DOHH2 (cell line): ENCODE measurements around the gene RPS28.
"Not testable (repeated sequence)": the region's sequence is repeated elsewhere in the genome, so short reads cannot be mapped to it uniquely, and the experiment has no call there.

ENCODE experiments used
- H3F3A ChIP-seq: fragments of 200-600 bp; sonication (generic), shearing (Covaris generic); 2 replicates; pipeline ENCODE4 v1.6.0; 2016; ENCODE audit warnings: antibody characterized with exemption, mild to moderate bottlenecking; ENCODE audit not compliant: control insufficient read depth, insufficient read depth
- H3K27ac ChIP-seq: fragments of 200-600 bp; sonication (generic); 2 replicates; pipeline ENCODE4 v1.5.1; 2014; ENCODE audit warnings: low read depth, mild to moderate bottlenecking, low read length, moderate library complexity
- H3K27me3 ChIP-seq: fragments of 200-600 bp; sonication (generic); 2 replicates; pipeline ENCODE4 v1.6.1; 2014; ENCODE audit warnings: mild to moderate bottlenecking, low read length, mixed read lengths; ENCODE audit not compliant: control insufficient read depth
- H3K36me3 ChIP-seq: fragments of 200-600 bp; sonication (generic); 2 replicates; pipeline ENCODE4 v1.6.1; 2014; ENCODE audit warnings: mild to moderate bottlenecking, low read length, moderate library complexity, mixed read lengths; ENCODE audit not compliant: control insufficient read depth
- H3K4me1 ChIP-seq: fragments of 200-600 bp; sonication (generic); 2 replicates; pipeline ENCODE4 v1.6.1; 2014; ENCODE audit warnings: mild to moderate bottlenecking, low read length, mixed read lengths; ENCODE audit not compliant: control insufficient read depth
- H3K4me2 ChIP-seq: fragments of 200-600 bp; sonication (generic); 2 replicates; pipeline ENCODE4 v1.6.0; 2014; ENCODE audit warnings: mild to moderate bottlenecking, low read length, moderate library complexity
- H3K4me3 ChIP-seq: fragments of 200-600 bp; sonication (generic); 2 replicates; pipeline ENCODE4 v1.5.1; 2014; ENCODE audit warnings: mild to moderate bottlenecking, low read length, mixed read lengths
- H3K79me2 ChIP-seq: fragments of 200-600 bp; sonication (generic); 2 replicates; pipeline ENCODE4 v1.6.1; 2014; ENCODE audit warnings: mild to moderate bottlenecking, low read length, mixed read lengths; ENCODE audit not compliant: control insufficient read depth
- H3K9me2 ChIP-seq: fragments of 200-600 bp; sonication (generic); replicated peaks from 2 replicates; pipeline ENCODE4 v1.6.1; 2014; ENCODE audit warnings: mild to moderate bottlenecking, low read length, mixed read lengths; ENCODE audit not compliant: control insufficient read depth
- H3K9me3 ChIP-seq: fragments of 200-600 bp; sonication (generic); 2 replicates; pipeline ENCODE4 v1.6.1; 2014; ENCODE audit warnings: antibody characterized with exemption, low read length, mixed read lengths; ENCODE audit not compliant: control insufficient read depth, insufficient read depth
- H4K20me1 ChIP-seq: fragments of 200-600 bp; sonication (generic); 2 replicates; pipeline ENCODE4 v1.6.0; 2014; ENCODE audit warnings: low read depth, mild to moderate bottlenecking, antibody characterized with exemption, low read length, moderate library complexity; ENCODE audit not compliant: control insufficient read depth, insufficient read depth
- EZH2phosphoT487 ChIP-seq: fragments of 200-600 bp; sonication (generic); IDR thresholded peaks from 2 replicates; pipeline ENCODE4 v1.6.1; 2017; ENCODE audit warnings: borderline replicate concordance, mild to moderate bottlenecking, antibody characterized with exemption, low read length, moderate library complexity, mixed read lengths
- TF ChIP-seq, protein P1 (sequence below): fragments of 200-600 bp; sonication (generic); IDR thresholded peaks from one replicate; pipeline ENCODE4 v1.5.1; 2014; ENCODE audit warnings: antibody characterized with exemption, mild to moderate bottlenecking, low read depth, low read length; ENCODE audit not compliant: poor library complexity, severe bottlenecking

Gene RPS28

DNA sequence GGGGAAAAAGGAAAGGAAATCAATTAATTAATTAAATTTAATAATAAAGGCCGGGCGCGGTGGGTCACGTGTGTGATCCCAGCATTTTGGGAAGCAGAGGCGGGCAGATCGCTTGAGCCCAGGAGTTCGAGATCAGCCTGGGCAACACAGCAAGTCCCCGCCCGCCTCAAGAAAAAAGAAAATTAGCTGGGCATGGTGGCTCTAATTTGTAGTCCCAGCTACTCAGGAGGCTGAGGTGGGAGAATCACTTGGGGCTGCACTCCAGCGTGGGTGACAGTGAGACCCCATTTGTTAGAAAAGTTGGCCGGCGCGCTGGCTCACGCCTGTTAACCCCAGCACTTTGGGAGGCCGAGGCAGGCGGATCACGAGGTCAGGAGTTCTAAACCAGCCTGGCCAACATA lies 12.4 kb upstream of the RPS28 start:
- Histone ChIP-seq H3K27ac (no peak overlapping the region), H4K20me1 (0 out of 2 replicates have a peak, but pooled peaks cover 5% of the 10 kb centered on the region), H3K36me3 (peaks cover 47% of the 10 kb centered on the region), H3K4me1 (peaks cover 26% of the 10 kb centered on the region), H3K9me3 (no peaks in the 10 kb centered on the region), H3K27me3 (no peaks in the 10 kb centered on the region), H3K4me2 (peak overlapping the region; percentile 93), H3K9me2 (no peaks in the 10 kb centered on the region), H3K79me2 (peaks cover 35% of the 10 kb centered on the region), H3K4me3 (peak overlapping the region; percentile 87), H3F3A (no peaks in the 10 kb centered on the region)
- TF ChIP-seq, protein P1, sequence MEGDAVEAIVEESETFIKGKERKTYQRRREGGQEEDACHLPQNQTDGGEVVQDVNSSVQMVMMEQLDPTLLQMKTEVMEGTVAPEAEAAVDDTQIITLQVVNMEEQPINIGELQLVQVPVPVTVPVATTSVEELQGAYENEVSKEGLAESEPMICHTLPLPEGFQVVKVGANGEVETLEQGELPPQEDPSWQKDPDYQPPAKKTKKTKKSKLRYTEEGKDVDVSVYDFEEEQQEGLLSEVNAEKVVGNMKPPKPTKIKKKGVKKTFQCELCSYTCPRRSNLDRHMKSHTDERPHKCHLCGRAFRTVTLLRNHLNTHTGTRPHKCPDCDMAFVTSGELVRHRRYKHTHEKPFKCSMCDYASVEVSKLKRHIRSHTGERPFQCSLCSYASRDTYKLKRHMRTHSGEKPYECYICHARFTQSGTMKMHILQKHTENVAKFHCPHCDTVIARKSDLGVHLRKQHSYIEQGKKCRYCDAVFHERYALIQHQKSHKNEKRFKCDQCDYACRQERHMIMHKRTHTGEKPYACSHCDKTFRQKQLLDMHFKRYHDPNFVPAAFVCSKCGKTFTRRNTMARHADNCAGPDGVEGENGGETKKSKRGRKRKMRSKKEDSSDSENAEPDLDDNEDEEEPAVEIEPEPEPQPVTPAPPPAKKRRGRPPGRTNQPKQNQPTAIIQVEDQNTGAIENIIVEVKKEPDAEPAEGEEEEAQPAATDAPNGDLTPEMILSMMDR = no peak
- no peak for TF ChIP-seq EZH2phosphoT487

DNA sequence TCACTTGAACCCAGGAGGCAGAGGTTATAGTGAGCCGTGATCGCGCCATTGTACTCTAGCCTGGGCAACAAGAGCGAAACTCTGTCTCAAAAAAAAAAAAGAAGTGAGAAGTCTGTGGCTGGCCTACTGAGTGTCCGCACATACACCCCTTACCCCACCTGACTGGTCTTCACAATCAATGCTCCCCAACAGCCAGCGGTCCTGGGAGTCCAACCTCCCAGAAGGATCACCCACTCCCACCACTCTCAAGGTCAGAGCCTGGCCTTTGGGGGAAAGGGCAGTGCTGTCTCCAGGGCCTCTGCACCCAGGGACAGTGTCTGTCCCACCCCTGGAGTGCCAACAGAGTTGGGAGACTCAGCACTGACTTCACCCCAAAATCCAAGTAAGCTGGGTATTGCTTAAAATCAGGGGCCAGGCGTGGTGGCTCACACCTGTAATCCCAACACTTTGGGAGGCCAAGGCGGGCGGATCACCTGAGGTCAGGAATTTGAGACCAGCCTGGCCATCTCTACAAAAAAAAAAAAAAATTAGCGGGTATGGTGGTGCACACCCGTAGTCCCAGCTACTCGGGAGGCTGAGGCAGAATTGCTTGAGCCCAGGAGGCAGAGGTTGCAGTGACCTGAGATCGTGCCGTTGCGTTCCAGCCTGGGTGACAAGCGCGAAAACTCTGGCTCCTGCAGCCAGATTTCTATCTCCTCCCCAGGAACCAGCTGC lies 10.8 kb upstream of the RPS28 start:
- Histone ChIP-seq H3K4me2 (no peak overlapping the region), H3K79me2 (peaks cover 26% of the 10 kb centered on the region), H3F3A (no peaks in the 10 kb centered on the region), H3K27ac (no peak overlapping the region), H3K9me2 (no peaks in the 10 kb centered on the region), H3K4me1 (peaks cover 23% of the 10 kb centered on the region), H4K20me1 (no peaks in the 10 kb centered on the region), H3K4me3 (no peak overlapping the region), H3K36me3 (peaks cover 48% of the 10 kb centered on the region), H3K9me3 (no peaks in the 10 kb centered on the region), H3K27me3 (no peaks in the 10 kb centered on the region)
- TF ChIP-seq, protein P1 = no peak
- TF ChIP-seq EZH2phosphoT487 = no peak

DNA sequence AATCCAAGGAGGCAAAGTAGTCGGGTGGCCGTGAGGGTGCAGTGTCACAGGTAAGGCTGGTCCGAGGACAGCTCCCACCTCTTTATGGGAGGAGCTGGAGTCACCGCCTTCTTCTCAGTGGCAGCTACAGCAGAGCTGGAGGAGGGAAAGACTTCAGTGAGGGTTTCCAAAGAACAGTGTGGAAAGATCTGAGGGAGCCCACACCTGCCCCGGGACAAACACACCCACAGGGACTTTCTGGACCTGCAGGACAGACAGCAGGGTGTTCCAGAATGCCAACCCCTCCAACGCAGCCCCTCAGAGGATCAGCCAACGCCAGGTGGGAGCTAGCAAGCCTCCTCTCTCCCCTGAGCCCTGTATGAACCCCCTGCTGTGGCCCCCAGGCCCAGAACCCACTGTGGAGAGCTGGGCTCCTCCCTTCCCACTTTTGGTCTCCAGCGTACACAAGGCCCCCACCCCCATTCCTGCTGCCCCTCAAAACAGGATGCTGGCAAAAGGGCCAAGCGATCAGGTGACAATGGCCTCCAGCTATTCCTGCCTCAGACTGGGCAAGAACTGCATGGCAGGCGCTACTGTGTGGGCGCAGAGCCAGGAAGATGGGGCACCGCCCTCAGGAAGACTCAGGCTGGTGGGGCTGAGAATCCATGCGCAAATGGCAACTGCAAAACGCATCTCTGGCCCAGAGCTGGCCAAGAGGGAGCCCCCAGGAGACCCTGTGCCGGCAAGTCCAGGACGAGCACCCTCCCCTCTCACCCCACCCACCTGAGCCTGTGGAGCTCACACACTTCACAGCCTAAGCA lies 9.6 kb upstream of the RPS28 start:
- Histone ChIP-seq H3K27ac (no peak overlapping the region), H3K4me1 (peaks cover 18% of the 10 kb centered on the region), H3K27me3 (no peaks in the 10 kb centered on the region), H4K20me1 (no peaks in the 10 kb centered on the region), H3K9me2 (no peaks in the 10 kb centered on the region), H3K9me3 (no peaks in the 10 kb centered on the region), H3F3A (no peaks in the 10 kb centered on the region), H3K79me2 (peaks cover 20% of the 10 kb centered on the region), H3K36me3 (peaks cover 53% of the 10 kb centered on the region), H3K4me2 (no peak overlapping the region), H3K4me3 (no peak overlapping the region)
- TF ChIP-seq, protein P1 = no peak
- no peak for TF ChIP-seq EZH2phosphoT487

DNA sequence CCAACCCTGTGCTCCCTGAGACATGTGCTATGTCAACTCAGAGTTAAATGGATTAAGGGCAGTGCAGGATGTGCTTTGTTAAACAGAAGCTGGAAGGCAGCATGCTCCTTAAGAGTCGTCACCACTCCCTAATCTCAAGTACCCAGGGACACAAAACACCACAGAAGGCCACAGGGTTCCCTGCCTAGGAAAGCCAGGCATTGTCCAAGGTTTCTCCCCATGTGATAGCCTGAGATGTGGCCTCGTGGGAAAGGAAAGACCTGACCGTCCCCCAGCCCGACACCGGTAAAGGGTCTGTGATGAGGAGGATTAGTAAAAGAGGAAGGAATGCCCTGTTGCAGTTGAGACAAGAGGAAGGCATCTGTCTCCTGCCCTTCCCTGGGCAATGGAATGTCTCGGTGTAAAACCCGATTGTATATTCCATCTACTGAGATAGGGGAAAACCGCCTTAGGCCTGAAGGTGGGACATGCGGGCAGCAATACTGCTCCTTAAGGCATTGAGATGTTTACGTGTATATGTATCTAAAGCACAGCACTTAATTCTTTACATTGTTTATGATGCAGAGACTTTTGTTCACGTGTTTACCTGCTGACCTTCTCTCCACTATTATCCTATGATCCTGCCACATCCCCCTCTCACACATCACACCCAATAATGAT lies 6.2 kb upstream of the RPS28 start:
- H3F3A ChIP-seq = not testable (repeated sequence)
- H3K79me2 ChIP-seq = peaks cover 38% of the 10 kb centered on the region
- H3K36me3 ChIP-seq = peaks cover 60% of the 10 kb centered on the region

More for the DNA sequence above, 6.2 kb upstream of the RPS28 start:
- not testable (repeated sequence) for H3K27ac ChIP-seq, H3K4me3 ChIP-seq, H3K9me2 ChIP-seq, H3K9me3 ChIP-seq, H3K27me3 ChIP-seq, H3K4me2 ChIP-seq, H4K20me1 ChIP-seq
- peaks cover 35% of the 10 kb centered on the region for H3K4me1 ChIP-seq
